ENCODE measurements around the gene CENPX.
"Not testable (repeated sequence)": the region's sequence is repeated elsewhere in the genome, so short reads cannot be mapped to it uniquely, and the experiment has no call there.

Gene CENPX

DNA sequence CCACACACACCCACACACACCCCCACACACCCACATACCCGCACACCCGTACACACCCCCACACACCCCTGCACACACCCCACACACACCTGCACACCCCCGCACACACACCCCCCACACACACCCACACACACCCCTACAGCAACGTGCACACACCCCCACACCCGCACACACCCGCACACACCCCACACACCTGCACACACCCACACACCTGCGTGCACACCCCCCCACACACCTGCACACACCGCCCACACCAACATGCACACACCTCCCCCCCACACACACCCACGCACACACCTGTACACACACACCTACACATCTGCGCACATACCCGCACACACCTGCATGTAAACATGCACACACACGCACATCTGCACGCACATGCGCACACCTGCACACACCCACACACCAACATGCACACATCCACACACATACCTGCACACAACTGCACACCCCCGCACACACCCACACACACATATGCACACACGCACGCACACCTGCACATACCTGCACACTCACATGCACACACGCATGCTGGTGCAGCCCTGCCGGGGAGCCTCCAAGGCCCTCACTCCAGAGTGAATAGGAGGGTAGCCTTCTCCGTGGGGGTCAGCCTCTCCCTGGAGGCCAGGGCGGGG lies 37.8 kb downstream of the CENPX start:
- DNase-seq (ENCODE audit: extremely low spot score), result no peak
- ChIA-PET POLR2A (interaction anchor here (1.0 kb wide), 1 partner anchor 275 kb away, joined by 3 read pairs; no protein-coding TSS in a partner anchor), CTCF (interaction anchor here (0.7 to 1.1 kb wide), 2 partner anchors 25 to 221 kb away, joined by 3 read pairs; no protein-coding TSS in a partner anchor)
- TF ChIP-seq HDGF (IDR thresholded peaks at IDR 0.05; ENCODE audit: borderline replicate concordance) (no peak), TARDBP (IDR thresholded peaks at IDR 0.05) (no peak), LEF1 (IDR thresholded peaks at IDR 0.05; ENCODE audit: borderline replicate concordance) (no peak), BHLHE40 (IDR thresholded peaks at IDR 0.05; ENCODE audit: borderline replicate concordance) (no peak), SUZ12 (IDR thresholded peaks at IDR 0.05) (no peak), ARNT (IDR thresholded peaks at IDR 0.05) (no peak), FOXA1 (IDR thresholded peaks at IDR 0.05) (no peak), FOXM1 (IDR thresholded peaks at IDR 0.05; ENCODE audit: borderline replicate concordance) (no peak)
- TF ChIP-seq, protein P1, sequence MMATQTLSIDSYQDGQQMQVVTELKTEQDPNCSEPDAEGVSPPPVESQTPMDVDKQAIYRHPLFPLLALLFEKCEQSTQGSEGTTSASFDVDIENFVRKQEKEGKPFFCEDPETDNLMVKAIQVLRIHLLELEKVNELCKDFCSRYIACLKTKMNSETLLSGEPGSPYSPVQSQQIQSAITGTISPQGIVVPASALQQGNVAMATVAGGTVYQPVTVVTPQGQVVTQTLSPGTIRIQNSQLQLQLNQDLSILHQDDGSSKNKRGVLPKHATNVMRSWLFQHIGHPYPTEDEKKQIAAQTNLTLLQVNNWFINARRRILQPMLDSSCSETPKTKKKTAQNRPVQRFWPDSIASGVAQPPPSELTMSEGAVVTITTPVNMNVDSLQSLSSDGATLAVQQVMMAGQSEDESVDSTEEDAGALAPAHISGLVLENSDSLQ (IDR thresholded peaks at IDR 0.05), result no peak

DNA sequence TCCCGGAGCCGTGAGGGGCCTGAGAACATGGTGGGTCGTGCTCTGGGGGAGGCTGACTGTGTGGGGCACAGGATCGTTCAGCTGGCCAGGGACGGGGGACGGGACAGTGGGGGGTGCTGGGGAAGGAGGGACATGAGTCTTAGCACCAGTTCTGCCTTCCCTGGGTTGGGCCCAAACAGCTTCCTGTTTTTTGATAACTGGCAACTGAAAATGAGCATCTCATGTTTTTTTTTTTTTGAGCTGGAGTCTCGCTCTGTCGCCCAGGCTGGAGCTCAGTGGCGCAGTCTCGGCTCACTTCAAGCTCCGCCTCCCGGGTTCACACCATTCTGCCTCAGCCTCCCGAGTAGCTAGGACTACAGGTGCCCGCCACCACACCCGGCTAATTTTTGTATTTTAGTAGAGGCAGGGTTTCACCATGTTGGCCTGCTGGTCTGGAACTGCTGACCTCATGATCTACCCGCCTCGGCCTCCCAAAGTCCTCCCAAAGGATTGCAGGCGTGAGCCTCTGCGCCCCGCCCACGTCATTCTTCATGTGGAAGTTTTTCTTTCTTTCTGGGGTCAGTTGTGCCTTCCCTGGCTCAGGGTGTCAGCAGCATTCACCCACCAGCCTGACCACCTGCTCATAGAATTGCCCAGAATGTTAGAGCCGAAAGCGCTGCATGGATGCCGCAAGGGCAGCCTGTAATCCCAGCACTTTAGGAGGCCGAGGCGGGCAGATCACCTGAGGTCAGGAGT lies 38.9 kb downstream of the CENPX start:
- DNase-seq (ENCODE audit: extremely low spot score), result no peak
- ChIA-PET POLR2A (no interaction called here), CTCF (interaction anchor here (0.7 to 1.1 kb wide), 2 partner anchors 24 to 222 kb away, joined by 3 read pairs; no protein-coding TSS in a partner anchor)
- TF ChIP-seq ELF4 (IDR thresholded peaks at IDR 0.05) (no peak), BHLHE40 (IDR thresholded peaks at IDR 0.05; ENCODE audit: borderline replicate concordance) (no peak), SUZ12 (IDR thresholded peaks at IDR 0.05) (no peak), FOXA1 (IDR thresholded peaks at IDR 0.05) (no peak), CTBP1 (IDR thresholded peaks at IDR 0.05; ENCODE audit: borderline replicate concordance) (no peak), TARDBP (IDR thresholded peaks at IDR 0.05) (no peak), NFRKB (IDR thresholded peaks at IDR 0.05) (no peak), FOXM1 (IDR thresholded peaks at IDR 0.05; ENCODE audit: borderline replicate concordance) (no peak), FOXK2 (IDR thresholded peaks at IDR 0.05) (no peak), ARNT (IDR thresholded peaks at IDR 0.05) (no peak), SP1 (IDR thresholded peaks at IDR 0.05) (no peak), ZNF384 (IDR thresholded peaks at IDR 0.05) (no peak), LEF1 (IDR thresholded peaks at IDR 0.05; ENCODE audit: borderline replicate concordance) (no peak), L3MBTL2 (conservative IDR thresholded peaks at IDR 0.05) (no peak), HDGF (IDR thresholded peaks at IDR 0.05; ENCODE audit: borderline replicate concordance) (no peak)
- TF ChIP-seq, protein P1 (IDR thresholded peaks at IDR 0.05), result no peak

DNA sequence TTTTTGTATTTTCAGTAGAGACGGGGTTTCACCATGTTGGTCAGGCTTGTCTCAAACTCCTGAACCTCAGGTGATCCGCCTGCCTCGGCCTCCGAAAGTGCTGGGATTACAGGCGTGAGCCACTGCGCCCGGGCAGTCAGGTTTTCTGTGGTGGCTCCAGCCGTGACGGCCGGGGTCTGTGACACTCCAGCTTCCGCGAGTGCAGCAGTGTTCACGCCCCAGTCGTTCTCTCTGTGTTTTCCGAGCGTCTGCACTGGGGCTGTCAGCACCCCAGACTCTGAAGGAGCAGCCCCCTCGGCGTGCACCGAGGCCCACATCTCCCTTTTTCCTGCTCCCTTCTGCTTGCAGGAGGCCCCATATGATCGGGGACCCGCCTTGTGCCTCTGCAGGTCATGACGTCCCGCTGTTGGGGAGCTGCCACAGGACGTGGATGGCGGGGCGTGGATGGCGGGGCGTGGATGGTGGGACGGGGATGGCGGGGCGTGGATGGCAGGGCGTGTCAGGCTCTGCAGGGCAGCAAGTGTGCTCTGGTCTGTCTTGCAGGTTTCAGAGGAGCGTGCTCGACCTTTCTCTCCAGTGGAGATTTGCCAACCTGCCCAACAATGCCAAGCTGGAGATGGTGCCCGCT lies 39.6 kb downstream of the CENPX start:
- POLR2A ChIA-PET, result no interaction called here
- CTCF ChIA-PET, result interaction anchor here (0.7 kb wide), 1 partner anchor 114 kb away, joined by 3 read pairs; no protein-coding TSS in a partner anchor

DNA sequence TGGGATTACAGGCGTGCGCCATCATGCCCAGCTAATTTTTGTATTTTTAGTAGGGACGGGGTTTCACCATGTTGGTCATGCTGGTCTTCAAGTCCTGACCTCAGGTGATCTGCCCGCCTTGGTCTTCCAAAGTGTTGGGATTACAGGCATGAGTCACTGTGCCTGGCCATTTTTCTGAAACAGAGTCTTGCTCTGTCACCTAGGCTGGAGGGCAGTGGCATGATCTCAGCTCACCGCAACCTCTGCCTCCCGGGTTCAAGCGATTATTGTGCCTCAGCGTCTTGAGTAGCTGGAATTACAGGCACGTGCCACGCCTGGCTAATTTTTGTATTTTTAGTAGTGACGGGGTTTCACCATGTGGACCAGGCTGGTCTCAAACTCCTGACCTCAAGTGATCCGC lies 41.2 kb downstream of the CENPX start:
- DNase-seq (ENCODE audit: extremely low spot score), result not testable (repeated sequence)
- POLR2A ChIA-PET, result interaction anchor here (1.8 kb wide), 1 partner anchor 22 kb away, joined by 4 read pairs; no protein-coding TSS in a partner anchor

More for the DNA sequence above, 39.6 kb downstream of the CENPX start:
- no peak for DNase-seq (ENCODE audit: extremely low spot score)
- TF ChIP-seq BHLHE40 (IDR thresholded peaks at IDR 0.05; ENCODE audit: borderline replicate concordance) (no peak), SUZ12 (IDR thresholded peaks at IDR 0.05) (no peak), FOXM1 (IDR thresholded peaks at IDR 0.05; ENCODE audit: borderline replicate concordance) (no peak)

DNA sequence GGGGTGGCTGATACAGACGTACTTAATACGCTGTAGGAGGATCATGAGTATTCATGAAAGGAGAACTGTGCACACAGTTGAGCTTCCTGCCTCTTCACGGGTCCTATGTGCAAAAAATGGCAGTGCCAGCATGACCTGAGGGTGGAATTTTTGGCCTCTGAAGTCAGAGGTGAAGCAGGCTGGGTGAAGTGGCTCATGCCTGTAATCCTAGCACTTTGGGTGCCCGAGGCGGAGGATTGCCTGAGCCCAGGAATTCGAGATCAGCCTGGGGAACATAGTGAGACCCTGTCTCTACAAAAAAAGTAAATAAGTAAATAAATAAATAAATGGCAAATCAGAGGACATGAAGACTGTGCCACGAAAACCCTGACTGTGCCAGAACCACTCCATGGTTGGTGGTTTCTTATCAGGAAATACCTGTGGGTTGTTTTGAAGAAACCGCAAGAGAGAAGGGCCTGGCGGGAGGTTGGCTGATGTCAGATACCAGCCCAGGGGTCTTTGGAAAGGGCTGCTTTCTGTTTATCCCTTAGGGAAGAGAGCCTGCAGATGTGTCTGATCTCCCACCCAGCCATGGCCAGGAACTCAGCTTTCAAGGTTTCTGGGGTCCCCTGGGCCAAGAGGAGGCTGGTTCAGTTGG lies 41.9 kb downstream of the CENPX start:
- DNase-seq (ENCODE audit: extremely low spot score), result no peak
- POLR2A ChIA-PET, result interaction anchor here (1.8 kb wide), 1 partner anchor 21 kb away, joined by 4 read pairs; no protein-coding TSS in a partner anchor
- TF ChIP-seq HDGF (IDR thresholded peaks at IDR 0.05; ENCODE audit: borderline replicate concordance) (no peak), ELF4 (IDR thresholded peaks at IDR 0.05) (no peak), FOXM1 (IDR thresholded peaks at IDR 0.05; ENCODE audit: borderline replicate concordance) (no peak), FOXK2 (IDR thresholded peaks at IDR 0.05) (no peak), SUZ12 (IDR thresholded peaks at IDR 0.05) (no peak), ARNT (IDR thresholded peaks at IDR 0.05) (no peak), ZNF384 (IDR thresholded peaks at IDR 0.05) (no peak), TARDBP (IDR thresholded peaks at IDR 0.05) (no peak), SP1 (IDR thresholded peaks at IDR 0.05) (no peak), LEF1 (IDR thresholded peaks at IDR 0.05; ENCODE audit: borderline replicate concordance) (no peak), NFRKB (IDR thresholded peaks at IDR 0.05) (no peak), L3MBTL2 (conservative IDR thresholded peaks at IDR 0.05) (no peak), BHLHE40 (IDR thresholded peaks at IDR 0.05; ENCODE audit: borderline replicate concordance) (no peak), FOXA1 (IDR thresholded peaks at IDR 0.05) (no peak), CTBP1 (IDR thresholded peaks at IDR 0.05; ENCODE audit: borderline replicate concordance) (no peak)
- TF ChIP-seq, protein P1 (IDR thresholded peaks at IDR 0.05), result no peak
- CTCF ChIA-PET, result interaction anchor here (0.7 kb wide), 1 partner anchor 17 kb away, joined by 3 read pairs; no protein-coding TSS in a partner anchor

More for the DNA sequence above, 41.2 kb downstream of the CENPX start:
- CTCF ChIA-PET, result interaction anchor here (0.7 kb wide), 1 partner anchor 16 kb away, joined by 3 read pairs; no protein-coding TSS in a partner anchor
